GM19035 (cell line): Measurements from ENCODE around the gene SLC35E3.

Experiments used
- ATAC-seq: cut with Tn5 transposase; IDR thresholded peaks from one replicate; pipeline ENCODE4 v1.9.1; 2021; ENCODE audit not compliant: unreplicated experiment

SLC35E3 gene

DNA sequence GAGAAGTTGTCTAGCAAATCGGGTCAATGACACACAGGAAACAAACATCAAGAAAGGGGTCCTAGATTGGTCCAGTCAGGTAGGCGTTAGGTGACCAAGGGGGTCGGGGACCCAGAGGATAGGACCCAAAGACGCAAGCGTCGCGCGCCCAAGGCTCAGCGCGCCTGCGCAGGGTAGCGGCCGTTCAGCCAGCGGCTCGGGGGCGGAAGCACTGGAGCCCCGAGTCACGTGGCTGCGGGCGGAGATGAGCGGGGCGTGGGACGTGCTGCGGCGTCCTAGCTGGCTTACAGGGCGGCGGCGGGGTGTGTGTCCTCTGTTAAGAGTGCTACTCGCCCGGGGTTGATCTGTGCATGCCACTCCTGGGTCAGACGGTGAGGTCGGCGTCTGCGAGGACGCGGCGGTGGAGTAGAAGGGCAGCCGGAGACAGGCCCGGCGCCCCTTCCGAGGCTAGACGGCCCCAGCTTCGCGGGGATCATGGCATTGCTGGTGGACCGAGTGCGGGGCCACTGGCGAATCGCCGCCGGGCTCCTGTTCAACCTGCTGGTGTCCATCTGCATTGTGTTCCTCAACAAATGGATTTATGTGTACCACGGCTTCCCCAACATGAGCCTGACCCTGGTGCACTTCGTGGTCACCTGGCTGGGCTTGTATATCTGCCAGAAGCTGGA, at the start of gene SLC35E3:
Gene SLC35E3, plus strand, starts transcription at position 273 of the 668 bp plus-strand sequence. Its CDS starts 202 bp downstream, at position 475.
- peak; percentile 98 for ATAC-seq

DNA sequence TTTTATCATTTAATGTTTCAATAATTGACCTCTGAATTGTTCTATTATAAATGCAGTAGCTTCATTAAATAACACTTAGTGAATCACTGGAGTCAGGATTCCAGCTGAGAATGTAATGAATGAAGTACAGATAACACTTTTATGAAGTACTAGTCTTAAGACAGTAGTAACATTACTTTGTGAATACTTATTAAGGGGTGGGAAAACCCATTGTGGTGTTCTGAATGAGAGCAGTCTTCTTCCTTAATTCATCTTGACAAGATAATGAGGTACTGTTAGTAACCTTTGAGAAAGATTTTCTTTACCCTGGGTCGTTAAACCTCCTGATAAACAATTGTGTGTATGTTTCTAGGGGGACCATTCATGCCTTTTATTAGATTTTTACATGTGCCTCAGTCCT, 46.5 kb upstream of the SLC35E3 start:
- no peak for ATAC-seq

DNA sequence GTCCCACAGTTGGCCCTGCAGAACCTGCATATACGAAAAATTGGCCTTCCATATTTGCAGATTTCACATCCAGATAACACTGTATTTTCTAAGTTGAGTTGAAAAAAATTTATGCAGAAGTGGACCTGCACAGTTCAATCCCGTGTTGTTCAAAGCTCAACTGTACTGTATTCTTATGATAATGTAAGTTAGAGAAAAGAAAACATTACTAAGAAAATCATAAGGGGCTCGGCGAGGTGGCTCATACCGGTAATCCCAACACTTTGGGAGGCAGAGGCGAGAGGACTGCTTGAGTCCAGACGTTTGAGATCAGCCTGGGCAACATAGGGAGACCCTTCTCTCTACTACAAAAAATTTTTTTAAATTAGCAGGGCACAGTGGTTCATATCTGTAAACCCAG, 18.2 kb upstream of the SLC35E3 start:
- no peak for ATAC-seq

DNA sequence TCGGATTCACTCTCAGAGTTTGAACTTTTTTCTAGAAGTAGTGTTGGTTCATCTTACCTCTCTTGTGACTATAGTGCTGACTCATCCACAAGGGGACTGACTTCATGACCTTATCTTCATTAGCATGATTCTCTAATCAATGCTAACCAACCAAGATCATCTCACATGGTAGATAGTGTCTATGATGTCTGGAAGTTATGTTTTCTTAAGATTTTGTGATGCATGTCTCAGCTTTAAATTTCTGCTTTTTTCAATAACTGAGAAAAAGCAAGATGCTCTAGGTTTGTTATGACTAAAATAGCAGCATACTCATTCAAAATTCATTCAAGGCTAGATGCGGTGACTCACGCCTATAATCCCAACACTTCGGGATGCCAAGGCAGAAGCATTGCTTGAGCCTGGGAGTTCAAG, 12.3 kb upstream of the SLC35E3 start:
- no peak for ATAC-seq

DNA sequence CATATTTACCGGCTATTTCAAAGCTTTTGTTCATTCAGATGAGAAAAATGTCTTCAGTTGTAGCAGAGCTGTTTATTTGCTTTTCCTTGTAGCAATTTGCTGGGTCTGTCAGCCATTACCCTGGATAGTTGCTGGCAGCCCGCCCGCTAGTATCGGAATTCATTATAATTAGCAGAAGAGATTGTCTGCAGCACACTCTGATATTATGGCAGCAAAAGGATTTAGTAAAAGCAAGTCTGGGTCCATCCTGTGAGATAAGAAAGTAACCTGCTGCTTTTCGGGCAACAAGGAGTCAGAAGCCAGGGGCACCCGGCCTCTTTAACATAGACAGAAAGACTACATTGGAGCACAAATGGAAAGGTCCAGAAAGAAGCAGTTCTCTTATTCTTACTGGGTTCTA, 6.1 kb upstream of the SLC35E3 start:
- no peak for ATAC-seq

DNA sequence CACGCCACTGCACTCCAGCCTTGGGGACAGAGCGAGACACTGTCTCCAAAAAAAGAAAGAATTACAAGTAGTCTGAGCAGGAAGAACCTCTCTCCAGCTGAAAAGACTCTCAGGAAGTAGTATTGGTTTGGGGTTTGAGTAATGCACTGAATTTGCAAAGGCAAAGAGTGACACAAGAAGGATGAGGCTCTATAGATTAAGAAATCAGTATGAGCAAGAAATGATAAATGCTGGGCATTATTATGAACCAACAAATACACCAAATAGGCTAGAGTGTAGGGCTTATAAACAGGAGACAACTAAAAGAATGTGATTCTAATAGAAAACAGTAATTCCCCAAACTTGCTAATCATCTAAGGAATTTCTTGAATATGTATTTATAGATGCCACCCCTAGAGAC, 2.6 kb upstream of the SLC35E3 start:
- no peak for ATAC-seq

DNA sequence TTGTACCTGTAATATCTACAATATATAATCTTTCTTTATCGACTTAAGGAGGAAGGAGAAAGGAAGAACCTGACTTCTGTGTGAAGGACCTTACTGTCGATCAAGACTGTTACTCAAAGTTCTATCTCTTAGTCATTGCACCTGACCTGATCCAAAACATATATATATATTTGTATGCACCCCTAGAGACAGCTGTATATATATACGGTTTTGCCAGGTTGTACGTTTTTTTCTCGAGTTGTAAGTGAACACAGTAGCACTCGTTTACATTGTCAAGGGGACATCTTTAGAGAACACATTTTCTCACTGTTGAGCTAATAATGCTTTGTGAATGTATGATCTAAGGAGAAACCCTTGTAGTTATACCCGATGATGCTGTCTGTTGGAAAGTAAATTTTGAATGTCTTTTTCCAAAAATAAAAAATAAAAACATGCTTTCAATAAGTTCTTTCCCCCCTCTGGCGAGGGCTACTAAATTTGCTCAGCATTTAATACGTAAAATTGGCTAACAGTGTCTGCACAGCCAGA, 536 bp upstream of the SLC35E3 start:
- ATAC-seq = no peak

DNA sequence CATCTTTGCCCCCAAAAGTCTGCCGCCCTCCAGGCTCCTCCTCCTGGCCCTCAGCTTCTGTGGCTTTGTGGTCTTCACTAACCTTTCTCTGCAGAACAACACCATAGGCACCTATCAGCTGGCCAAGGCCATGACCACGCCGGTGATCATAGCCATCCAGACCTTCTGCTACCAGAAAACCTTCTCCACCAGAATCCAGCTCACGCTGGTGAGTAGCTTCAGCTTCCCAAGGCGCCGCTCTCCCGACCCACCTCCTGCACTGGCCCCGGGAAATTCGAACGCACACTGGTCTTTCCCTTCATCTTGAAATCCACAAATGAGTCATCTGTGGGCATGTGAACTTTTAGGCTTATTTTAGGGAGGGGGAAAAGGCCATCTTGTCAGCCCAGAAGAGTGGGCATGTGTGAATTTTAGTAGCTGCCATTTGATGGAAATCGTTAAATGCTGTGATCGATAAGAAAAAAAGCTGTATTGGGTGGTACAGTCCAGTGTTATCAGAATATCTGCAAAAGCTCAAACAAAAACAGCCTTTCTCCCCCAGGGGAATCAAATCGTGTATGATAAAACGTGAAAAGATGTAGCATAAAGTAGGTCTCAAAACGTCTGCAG, 700 bp downstream of the SLC35E3 start:
- ATAC-seq = peak; percentile 46

DNA sequence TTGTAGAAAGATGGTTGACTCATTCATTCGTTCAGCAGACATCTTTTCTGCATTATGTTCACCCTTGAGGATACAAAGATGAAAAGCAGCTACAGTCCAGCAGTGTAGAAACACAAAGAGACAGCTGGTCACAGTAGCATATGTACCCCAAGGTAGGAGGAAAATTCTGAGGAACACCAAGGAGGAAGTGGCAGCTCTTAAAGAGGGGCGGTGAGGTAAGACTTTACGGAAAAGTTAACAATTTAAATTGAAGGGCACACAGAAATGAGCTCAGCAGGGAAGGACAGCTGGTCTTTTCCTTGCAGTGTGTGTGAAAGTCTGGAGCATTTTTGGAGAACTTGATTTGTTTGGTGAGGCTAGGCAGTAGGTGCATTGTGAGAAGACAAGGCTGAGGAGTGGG, 3.5 kb downstream of the SLC35E3 start:
- ATAC-seq = no peak

DNA sequence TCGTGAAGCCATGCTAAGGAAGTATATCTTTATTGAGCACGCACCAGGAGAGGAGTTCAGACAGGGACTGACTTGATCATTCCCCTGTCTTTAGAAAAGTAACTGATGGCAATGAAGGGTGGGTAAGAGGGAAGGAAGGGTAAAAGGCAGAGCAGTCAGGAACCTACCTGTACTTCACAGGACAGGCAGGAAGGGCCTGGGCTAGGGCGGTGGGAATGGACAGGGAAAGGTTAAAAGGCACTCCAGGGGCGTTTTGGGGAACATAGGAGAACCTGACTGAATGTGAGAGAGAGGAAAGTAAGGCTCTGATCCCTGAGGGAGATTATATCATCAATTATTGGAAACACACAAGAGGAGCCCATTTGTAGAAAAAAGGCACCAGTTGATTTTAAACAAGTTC, 3.9 kb downstream of the SLC35E3 start:
- ATAC-seq = no peak

DNA sequence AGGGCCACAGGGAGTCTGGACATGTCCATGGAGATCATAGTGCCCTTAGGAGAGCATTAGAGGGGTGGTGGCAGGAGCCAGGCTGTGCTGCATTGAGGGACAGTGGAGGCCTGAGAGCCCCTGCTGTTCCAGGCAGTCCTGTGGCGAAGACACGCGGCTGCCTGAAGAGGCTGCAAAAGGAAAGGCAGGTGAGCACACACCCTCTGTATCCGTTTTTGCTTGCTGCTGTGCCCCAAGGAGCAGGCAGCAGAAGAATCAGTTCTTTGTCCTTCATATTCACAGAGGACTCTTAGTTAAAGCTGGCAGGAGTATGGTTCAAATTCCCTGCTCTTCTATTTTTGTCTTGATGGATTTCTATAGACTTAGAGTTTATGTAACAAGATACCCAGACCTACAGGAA, 4.5 kb downstream of the SLC35E3 start:
- no peak for ATAC-seq

DNA sequence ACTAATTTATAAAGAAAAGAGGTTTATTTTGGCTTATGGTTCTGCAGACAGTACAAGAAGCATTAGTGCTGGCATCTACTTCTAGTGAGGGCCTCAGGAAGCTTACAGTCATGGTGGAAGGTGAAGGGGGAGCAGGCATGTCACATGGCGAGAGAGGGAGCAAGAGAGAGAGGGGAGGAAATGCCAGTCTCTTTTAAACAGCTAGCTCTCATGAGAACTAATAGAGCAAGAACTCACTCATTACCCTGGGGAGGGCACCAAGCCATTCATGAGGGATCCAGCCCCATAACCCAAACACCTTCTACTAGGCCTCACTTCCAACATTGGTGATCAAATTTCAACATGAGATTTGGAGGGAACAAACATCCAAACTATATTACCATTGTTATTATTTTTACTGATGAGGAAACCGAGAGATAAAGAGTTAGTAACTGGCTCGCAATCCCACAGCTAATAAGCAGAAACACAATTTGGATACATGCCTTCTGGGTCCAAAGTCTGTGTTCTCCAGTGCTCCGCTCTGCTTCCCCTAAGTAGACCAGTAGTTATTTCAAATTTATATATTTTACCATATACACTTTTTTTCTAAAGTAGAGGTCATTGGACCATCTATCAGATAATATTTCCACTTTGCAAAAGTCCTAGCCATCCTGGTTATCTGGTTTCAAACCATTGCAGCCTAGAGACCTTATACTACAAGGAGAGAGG, 9.7 kb downstream of the SLC35E3 start:
- no peak for ATAC-seq

DNA sequence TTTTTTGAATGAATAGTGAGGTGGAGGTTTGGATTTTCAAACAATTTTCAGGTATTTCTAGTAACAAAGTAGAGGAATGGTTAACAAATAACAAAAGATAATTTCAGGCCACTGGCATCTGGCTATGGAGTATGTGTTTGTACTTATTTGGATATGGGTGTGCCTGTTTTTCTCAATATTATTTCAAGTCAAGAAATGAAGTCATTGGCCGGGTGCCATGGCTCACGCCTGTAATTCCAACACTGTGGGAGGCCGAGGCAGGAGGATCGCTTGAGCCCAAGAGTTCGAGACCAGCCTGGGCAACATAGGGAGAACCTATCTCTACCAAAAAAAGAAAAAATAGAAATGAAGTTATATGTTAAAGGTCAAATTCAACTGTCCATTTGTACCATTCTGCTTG, 13.9 kb downstream of the SLC35E3 start:
- ATAC-seq = no peak

DNA sequence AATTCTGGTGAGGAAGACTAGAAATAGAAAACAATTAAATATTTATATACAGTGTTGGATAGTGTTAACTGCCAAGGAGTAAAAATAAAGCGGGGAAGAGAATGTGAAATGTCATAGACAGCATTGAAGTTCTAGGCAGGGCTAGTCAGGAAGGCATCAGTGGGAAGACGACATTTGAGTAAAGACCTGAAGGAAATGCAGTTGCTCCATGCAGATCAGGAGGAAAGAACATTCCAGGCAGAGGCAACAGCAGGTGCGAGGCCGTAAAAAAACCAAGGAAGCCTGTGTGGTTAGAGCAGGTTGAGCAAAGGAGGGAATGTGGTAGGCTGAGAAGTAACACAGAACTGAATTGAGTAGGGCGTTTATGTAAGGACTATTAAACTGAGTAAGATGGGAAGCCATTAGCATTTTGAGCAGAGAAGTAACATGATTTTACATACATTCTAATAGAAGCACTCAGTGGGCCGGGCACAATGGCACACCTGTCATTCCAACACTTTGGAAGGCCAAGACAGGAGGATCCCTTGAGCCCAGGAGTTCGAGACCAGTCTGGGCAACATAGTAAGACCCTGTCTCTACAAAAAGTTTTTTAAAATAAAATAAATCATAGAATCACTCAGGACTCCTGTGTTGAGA, 14.9 kb downstream of the SLC35E3 start:
- no peak for ATAC-seq

DNA sequence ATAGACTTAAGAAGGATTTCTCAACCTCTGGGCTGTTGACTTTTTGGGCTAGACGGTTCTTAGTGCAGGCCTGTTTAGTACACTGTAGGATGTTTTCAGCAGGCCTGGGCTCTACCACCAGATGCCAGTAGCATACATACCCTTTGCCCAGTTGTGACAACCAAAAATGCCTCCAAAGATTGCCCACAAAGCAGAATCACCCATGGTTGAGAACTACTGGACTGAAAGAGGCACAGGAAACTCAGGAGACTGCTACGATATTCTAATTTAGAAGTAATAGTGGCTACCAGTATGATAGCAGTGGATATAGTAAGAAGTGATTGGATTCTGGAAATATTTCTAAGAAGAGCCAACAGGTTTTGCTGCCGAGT, 15.5 kb downstream of the SLC35E3 start:
- no peak for ATAC-seq

DNA sequence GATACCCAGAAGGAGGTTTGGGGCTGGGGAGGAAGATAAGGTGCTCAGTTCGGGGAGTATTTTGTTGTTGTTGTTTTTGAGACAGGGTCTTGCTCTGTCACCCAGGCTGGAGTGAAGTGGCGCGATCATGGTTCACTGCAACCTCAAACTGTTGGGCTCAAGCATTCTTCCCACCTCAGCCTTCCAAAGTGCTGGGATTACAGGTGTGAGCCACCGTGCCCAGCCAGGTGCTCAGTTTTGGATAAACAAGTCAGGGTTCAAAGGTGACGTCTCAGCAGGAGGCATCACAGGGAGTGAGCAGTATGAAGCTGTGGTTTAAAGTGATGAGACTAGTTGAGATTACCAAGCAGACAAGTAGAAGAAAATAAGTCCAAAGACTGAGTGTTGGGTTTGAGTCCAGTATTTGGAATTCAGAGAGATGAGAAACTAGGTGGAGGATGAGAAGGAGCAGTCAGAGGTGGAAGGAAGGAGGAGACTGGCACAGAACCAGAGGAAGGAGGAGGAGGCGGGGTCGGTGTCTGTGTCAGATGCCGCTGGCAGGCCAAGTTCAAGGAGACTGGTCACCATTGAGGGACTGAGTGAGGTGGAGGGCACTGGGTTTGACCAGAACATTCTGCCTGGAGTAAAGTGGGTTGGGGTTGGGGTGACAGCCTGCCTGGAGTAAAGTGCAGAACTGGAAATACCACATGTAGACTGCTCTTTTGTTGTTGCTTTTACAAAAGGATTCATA, 16.1 kb downstream of the SLC35E3 start:
- no peak for ATAC-seq

DNA sequence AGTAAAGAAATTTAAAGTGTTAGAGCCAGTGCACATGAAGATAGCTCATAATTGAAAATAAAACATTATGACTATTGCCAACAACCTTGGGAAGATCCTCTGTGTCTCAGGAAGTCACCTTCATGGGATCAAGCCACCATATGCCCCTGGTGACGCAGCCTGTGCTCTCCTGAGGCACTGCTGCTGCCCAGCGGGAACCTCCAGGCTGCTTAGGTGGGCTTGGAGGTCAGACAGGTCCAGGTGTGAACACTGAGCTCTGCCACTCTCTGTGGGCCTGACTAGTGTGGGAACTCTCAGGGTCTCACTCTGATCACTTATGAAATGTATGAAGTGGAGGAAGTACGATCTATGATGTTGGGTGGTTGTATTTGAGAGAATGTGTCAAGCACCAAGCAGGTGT, 16.7 kb downstream of the SLC35E3 start:
- ATAC-seq = no peak

DNA sequence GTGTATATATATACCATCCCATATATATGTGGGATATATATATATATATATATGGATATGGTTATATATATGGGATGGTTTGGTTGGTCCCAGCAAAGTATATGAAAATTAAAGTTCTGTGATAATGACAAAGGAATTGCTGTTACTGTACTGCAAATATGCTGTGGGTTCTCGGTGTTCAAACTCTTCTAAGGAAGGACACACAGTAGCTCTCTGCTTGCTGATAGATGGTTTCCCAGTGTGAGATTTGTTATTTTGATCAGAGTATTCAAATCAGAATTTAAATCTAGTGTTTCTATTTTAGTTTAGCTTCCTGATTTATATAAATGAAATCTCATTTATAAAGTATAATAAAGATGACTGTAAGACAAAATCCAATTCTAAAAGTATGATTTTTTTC, 19.7 kb downstream of the SLC35E3 start:
- no peak for ATAC-seq

DNA sequence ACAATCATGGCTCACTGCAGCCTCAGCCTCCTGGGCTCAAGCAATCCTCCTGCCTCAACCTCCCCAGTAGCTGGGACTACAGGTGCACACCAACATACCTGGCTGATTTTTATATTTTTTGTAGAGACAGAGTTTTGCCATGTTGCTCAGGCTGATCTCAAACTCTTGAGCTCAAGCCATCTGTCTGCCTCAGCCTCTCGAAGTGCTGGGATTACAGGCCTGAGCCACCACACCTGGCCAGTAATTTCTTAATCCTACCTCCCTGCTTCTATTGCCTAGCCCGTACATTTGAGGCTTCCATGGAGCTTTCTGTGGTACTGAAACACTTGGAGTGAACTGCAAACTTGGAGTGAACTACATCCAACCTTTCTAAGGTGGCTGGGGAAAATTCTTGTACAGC, 20.7 kb downstream of the SLC35E3 start:
- no peak for ATAC-seq

DNA sequence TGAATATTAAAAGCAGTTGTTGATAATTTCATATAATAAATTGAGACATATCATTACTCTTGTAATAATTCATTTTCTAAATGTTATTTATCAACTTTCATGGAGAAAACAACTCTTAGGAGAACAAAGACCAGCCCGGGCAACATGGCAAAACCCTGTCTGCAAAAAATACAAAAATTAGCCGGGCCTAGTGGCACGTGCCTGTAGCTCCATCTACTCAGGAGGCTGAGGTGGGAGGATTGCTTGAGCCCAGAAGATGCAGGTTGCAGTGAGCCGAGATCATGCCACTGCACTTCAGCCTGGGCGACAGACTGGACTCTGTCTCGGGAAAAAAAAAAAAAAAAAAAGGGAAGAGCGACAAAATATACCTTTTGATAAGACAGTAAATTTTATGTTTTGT, 21.2 kb downstream of the SLC35E3 start:
- no peak for ATAC-seq

DNA sequence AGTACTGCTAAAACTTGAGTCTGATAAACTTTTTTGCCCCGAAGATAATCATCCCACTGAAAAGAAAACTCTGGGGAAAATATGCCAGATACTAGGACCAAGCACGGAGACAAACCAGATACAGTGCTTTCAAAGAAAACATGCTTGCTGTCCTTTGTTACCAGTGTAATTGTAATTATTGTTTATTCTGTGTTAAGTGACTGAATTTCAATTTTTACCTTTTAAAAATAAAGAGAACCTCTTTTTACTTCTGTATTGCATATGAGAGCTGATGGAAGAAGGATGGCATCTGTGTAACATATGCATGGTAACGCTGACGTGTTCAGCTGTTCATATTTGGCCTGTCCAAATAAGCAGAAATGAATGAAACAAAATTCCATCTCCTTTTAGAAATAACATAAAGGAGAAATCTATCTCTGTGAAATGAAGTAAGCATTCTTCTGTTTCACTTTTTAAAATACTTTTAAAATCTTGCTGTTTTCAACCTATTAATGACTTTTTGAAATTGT, 22.5 kb downstream of the SLC35E3 start:
- ATAC-seq = no peak
